22Rv1 (cell line): ENCODE results near the gene L3MBTL4.

ENCODE experiments used
- CTCF ChIP-seq: fragments of 450-650 bp; IDR thresholded peaks from 2 replicates; pipeline ENCODE4 v1.5.1; 2017; ENCODE audit warnings: mild to moderate bottlenecking
- ZFX ChIP-seq: fragments of 450-650 bp; IDR thresholded peaks from 2 replicates; pipeline ENCODE4 v1.6.1; 2017; ENCODE audit warnings: antibody characterized with exemption, borderline replicate concordance

GRCh38 chr18:6031002-6031401, 383.7 kb downstream of the L3MBTL4 start:
- TF ChIP-seq CTCF, result no peak
- no peak for TF ChIP-seq ZFX
